ENCODE measurements around the gene MIPEP. TPM values are rescaled to one million over a fixed set of nuclear protein-coding genes. Genes with fewer than 3 reads are reported as not detected.

MIPEP gene
- polyA plus RNA-seq, 1 donor from 2014 or later: 9.1 TPM

- no peak for TF ChIP-seq POLR2AphosphoS5 (IDR thresholded peaks at IDR 0.05)
- no peak for TF ChIP-seq MXI1 (conservative IDR thresholded peaks at IDR 0.05; ENCODE audit: poor library complexity, severe bottlenecking)
- TF ChIP-seq, protein P1, sequence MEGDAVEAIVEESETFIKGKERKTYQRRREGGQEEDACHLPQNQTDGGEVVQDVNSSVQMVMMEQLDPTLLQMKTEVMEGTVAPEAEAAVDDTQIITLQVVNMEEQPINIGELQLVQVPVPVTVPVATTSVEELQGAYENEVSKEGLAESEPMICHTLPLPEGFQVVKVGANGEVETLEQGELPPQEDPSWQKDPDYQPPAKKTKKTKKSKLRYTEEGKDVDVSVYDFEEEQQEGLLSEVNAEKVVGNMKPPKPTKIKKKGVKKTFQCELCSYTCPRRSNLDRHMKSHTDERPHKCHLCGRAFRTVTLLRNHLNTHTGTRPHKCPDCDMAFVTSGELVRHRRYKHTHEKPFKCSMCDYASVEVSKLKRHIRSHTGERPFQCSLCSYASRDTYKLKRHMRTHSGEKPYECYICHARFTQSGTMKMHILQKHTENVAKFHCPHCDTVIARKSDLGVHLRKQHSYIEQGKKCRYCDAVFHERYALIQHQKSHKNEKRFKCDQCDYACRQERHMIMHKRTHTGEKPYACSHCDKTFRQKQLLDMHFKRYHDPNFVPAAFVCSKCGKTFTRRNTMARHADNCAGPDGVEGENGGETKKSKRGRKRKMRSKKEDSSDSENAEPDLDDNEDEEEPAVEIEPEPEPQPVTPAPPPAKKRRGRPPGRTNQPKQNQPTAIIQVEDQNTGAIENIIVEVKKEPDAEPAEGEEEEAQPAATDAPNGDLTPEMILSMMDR (IDR thresholded peaks at IDR 0.05; ENCODE audit: poor library complexity, severe bottlenecking): no peak
- TF ChIP-seq RAD21 (conservative IDR thresholded peaks at IDR 0.05): no peak
- no peak for TF ChIP-seq EP300 (conservative IDR thresholded peaks at IDR 0.05; ENCODE audit: poor library complexity, severe bottlenecking)
- no peak for TF ChIP-seq EZH2 (IDR thresholded peaks at IDR 0.05; ENCODE audit: borderline replicate concordance, insufficient read depth, low read length, poor library complexity, severe bottlenecking)
- TF ChIP-seq REST (IDR thresholded peaks at IDR 0.05; ENCODE audit: borderline replicate concordance): no peak
- no peak for TF ChIP-seq TAF1 (IDR thresholded peaks at IDR 0.05; ENCODE audit: low read depth)
- TF ChIP-seq SMC3 (conservative IDR thresholded peaks at IDR 0.05; ENCODE audit: poor library complexity): no peak
- Histone ChIP-seq H3K4me3 (ENCODE audit: low read length) (no peak overlapping the region), H3K9me3 (ENCODE audit: low read length) (no peaks in the 10 kb centered on the region), H3K9me2 (ENCODE audit: insufficient read depth, low read length) (no peaks in the 10 kb centered on the region), H3K36me3 (ENCODE audit: insufficient read depth, low read length) (no peaks in the 10 kb centered on the region), H4K20me1 (ENCODE audit: insufficient read depth) (no peaks in the 10 kb centered on the region), H3K79me2 (replicated peaks; ENCODE audit: insufficient read depth, low read length) (no peaks in the 10 kb centered on the region), H3K4me2 (ENCODE audit: low read length) (no peak overlapping the region), H3K9ac (ENCODE audit: low read length) (no peak overlapping the region), H2AFZ (ENCODE audit: low read depth, low read length) (no peak overlapping the region), H3F3A (ENCODE audit: insufficient read depth, low read length, poor library complexity, severe bottlenecking) (no peaks in the 10 kb centered on the region), H3K27me3 (ENCODE audit: insufficient read depth, low read depth, low read length) (no peaks in the 10 kb centered on the region), H3K27ac (ENCODE audit: low read length) (no peak overlapping the region)
Measured at GRCh38 chr13:23847497-23847896, 41.7 kb downstream of the MIPEP start.

DNA sequence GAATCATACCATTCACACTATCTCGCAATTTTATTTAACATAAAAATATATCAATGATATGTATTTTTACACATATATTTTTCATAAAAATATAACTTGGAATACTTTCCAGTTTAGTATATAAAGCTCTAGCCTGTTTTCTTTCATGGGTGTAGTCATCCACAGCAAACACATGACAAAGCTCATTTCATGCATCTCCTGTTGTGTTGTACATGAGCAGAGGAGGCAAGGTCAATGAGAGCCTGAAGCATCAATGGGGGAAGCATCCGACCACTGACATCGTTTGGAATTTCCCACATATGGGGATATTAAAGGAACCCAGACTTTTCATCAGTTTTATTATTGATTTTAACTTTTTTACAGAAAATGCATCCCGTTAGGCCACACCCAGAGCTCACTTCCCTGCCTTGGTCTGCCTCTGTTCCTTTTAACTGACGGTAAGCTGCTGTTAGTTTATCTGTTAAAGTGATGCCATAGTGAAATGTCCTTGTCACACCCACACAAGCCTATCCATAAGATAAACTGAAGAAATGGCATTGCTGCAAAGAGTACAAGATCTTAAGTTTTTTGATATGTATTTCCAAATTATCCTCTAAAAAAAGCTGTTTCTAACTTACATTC, 44.0 kb downstream of the MIPEP start:
- Histone ChIP-seq H3K36me3 (ENCODE audit: insufficient read depth, low read length) (no peaks in the 10 kb centered on the region), H3K9ac (ENCODE audit: low read length) (no peak overlapping the region), H3K9me3 (ENCODE audit: low read length) (no peaks in the 10 kb centered on the region), H3K4me3 (ENCODE audit: low read length) (no peak overlapping the region), H3K79me2 (replicated peaks; ENCODE audit: insufficient read depth, low read length) (no peaks in the 10 kb centered on the region), H3K27ac (ENCODE audit: low read length) (no peak overlapping the region), H2AFZ (ENCODE audit: low read depth, low read length) (no peak overlapping the region), H3K27me3 (ENCODE audit: insufficient read depth, low read depth, low read length) (no peaks in the 10 kb centered on the region), H3K4me2 (ENCODE audit: low read length) (no peak overlapping the region), H4K20me1 (ENCODE audit: insufficient read depth) (no peaks in the 10 kb centered on the region), H3K9me2 (ENCODE audit: insufficient read depth, low read length) (no peaks in the 10 kb centered on the region), H3F3A (ENCODE audit: insufficient read depth, low read length, poor library complexity, severe bottlenecking) (no peaks in the 10 kb centered on the region)
- no peak for TF ChIP-seq SMC3 (conservative IDR thresholded peaks at IDR 0.05; ENCODE audit: poor library complexity)
- TF ChIP-seq TAF1 (IDR thresholded peaks at IDR 0.05; ENCODE audit: low read depth): no peak
- TF ChIP-seq, protein P1 (IDR thresholded peaks at IDR 0.05; ENCODE audit: poor library complexity, severe bottlenecking): no peak
- TF ChIP-seq POLR2AphosphoS5 (IDR thresholded peaks at IDR 0.05): no peak
- TF ChIP-seq REST (IDR thresholded peaks at IDR 0.05; ENCODE audit: borderline replicate concordance): no peak
- no peak for TF ChIP-seq RAD21 (conservative IDR thresholded peaks at IDR 0.05)
- no peak for TF ChIP-seq MXI1 (conservative IDR thresholded peaks at IDR 0.05; ENCODE audit: poor library complexity, severe bottlenecking)
- no peak for TF ChIP-seq EZH2 (IDR thresholded peaks at IDR 0.05; ENCODE audit: borderline replicate concordance, insufficient read depth, low read length, poor library complexity, severe bottlenecking)
- no peak for TF ChIP-seq EP300 (conservative IDR thresholded peaks at IDR 0.05; ENCODE audit: poor library complexity, severe bottlenecking)

Data from neural cell (in vitro differentiated cells).